ENCODE measurements around the gene PTOV1. TPM values are rescaled to one million over a fixed set of nuclear protein-coding genes. Genes with fewer than 3 reads are reported as not detected.

The PTOV1 gene
- total RNA-seq, 1 donor from 2014 or later, result 231 TPM

DNA sequence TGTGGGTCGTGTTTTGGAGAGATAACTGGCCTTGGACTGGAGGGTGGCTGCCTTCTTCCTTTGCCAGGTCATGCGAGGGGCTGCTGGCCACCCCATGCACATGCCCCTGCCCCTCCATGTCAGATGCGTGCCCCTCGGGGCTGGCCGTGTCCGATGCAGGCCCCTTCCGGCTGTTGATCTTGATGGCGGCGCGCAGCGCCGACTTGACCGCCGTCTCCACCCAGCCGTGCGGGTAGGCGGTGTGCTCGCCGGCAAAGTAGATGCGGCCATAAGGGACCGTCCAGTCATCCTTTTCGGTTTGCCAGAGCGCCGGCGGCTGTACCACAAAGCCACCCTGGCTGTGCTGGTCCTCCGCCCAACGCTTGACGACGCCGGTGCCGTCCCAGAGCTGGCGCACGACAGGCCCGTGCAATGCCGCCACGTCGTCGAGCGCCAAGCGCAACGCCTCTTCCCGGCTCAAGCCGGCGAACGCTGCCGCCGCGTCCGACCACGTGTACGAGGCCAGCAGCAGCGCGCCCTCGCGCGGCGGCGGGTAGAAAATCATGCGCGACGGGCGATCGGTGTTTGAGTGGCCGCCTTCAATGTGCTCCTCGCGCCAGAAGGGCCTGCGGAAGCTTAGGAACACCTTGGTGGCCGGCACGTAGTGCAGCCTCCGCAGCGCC, 38.9 kb downstream of the PTOV1 start:
- TF ChIP-seq, protein P1, sequence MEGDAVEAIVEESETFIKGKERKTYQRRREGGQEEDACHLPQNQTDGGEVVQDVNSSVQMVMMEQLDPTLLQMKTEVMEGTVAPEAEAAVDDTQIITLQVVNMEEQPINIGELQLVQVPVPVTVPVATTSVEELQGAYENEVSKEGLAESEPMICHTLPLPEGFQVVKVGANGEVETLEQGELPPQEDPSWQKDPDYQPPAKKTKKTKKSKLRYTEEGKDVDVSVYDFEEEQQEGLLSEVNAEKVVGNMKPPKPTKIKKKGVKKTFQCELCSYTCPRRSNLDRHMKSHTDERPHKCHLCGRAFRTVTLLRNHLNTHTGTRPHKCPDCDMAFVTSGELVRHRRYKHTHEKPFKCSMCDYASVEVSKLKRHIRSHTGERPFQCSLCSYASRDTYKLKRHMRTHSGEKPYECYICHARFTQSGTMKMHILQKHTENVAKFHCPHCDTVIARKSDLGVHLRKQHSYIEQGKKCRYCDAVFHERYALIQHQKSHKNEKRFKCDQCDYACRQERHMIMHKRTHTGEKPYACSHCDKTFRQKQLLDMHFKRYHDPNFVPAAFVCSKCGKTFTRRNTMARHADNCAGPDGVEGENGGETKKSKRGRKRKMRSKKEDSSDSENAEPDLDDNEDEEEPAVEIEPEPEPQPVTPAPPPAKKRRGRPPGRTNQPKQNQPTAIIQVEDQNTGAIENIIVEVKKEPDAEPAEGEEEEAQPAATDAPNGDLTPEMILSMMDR (IDR thresholded peaks at IDR 0.05; ENCODE audit: unreplicated experiment), result peak; percentile 82
- Mint-ChIP-seq H3K4me1 (ENCODE audit: unreplicated experiment) (no peaks in the 10 kb centered on the region), H3K36me3 (ENCODE audit: low read depth, unreplicated experiment) (peaks cover 15% of the 10 kb centered on the region), H3K9me3 (ENCODE audit: unreplicated experiment) (no peaks in the 10 kb centered on the region), H3K4me3 (ENCODE audit: unreplicated experiment) (no peak overlapping the region), H3K27me3 (ENCODE audit: unreplicated experiment) (peaks cover 23% of the 10 kb centered on the region), H3K27ac (ENCODE audit: unreplicated experiment) (no peak overlapping the region)
- DNase-seq (ENCODE audit: low spot score), result peak; percentile 78

DNA sequence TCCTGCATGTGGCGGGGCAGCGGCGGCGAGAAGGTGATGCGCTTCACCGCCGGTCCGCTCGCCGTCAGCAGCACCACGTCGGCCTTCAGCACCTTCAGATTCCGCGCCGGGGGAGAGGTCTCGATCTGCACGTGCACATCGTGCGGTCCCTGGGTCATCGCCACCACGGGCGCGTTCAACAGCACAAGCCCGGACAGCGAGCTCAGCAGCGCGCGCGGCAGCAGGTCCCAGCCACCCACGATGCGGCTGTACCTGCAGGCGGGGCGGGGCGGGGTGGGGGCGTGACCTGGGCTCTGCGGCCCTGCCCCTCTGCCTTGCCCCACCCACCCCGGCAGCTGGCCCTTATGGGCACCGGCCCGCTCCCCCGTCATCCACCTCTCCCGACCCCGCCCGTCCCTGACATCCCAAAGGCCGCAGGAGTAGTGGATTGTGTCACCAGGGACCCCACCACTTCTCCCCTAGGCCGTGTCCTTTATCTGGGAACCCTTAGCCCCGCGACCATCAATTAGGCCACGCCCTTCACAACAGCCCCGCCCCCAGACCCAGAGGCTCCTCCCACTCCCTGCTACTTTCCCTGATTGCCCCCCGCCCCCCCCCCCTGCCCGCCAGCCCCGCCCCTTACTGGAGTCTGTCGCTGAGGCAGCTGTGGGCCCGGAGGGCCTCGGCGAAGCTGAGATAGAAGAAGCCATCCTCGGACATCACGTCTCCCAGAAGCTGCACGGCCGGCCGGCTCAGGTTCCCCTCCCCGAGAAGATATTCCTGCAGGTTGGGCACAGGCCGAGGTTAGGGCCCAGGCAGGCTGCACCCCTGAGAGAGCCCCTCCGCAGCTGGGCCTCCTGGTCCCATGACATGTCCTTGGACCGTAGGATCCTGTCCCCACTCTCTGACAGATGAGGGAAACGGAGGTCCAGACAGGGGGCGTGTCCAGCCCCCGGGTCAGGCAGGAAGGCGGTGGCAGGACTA, 39.7 kb downstream of the PTOV1 start:
- no peak overlapping the region for H3K4me3 Mint-ChIP-seq (ENCODE audit: unreplicated experiment)
- peaks cover 13% of the 10 kb centered on the region for H3K36me3 Mint-ChIP-seq (ENCODE audit: low read depth, unreplicated experiment)
- peaks cover 23% of the 10 kb centered on the region for H3K27me3 Mint-ChIP-seq (ENCODE audit: unreplicated experiment)
- TF ChIP-seq, protein P1 (IDR thresholded peaks at IDR 0.05; ENCODE audit: unreplicated experiment), result peak; percentile 27
- DNase-seq (ENCODE audit: low spot score), result no peak
- no peaks in the 10 kb centered on the region for H3K4me1 Mint-ChIP-seq (ENCODE audit: unreplicated experiment)
- H3K9me3 Mint-ChIP-seq (ENCODE audit: unreplicated experiment), result no peaks in the 10 kb centered on the region
- H3K27ac Mint-ChIP-seq (ENCODE audit: unreplicated experiment), result no peak overlapping the region

DNA sequence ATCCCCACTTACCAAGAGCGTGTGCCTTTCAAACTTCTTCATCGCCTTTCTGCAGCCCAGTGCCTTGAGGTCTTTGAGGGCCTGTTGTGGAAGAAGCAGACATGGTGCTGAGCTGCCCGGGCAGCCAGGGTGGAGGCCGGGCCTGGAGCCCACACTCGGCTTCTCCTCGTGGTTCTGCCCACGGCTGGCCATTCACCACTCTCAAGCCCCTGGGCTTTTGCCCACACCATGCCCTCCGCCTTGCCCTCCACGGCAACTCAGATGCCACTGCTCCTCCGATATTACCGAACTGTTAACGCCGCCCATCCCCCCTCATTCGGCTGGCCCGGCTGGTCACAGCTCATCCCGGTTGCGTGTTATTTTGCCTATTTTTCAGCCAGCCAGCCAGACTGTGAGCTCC, 40.4 kb downstream of the PTOV1 start:
- Mint-ChIP-seq H3K27me3 (ENCODE audit: unreplicated experiment) (peaks cover 23% of the 10 kb centered on the region), H3K9me3 (ENCODE audit: unreplicated experiment) (no peaks in the 10 kb centered on the region), H3K36me3 (ENCODE audit: low read depth, unreplicated experiment) (peaks cover 13% of the 10 kb centered on the region), H3K4me3 (ENCODE audit: unreplicated experiment) (no peak overlapping the region), H3K4me1 (ENCODE audit: unreplicated experiment) (peaks cover 2% of the 10 kb centered on the region), H3K27ac (ENCODE audit: unreplicated experiment) (no peak overlapping the region)
- DNase-seq (ENCODE audit: low spot score), result no peak
- TF ChIP-seq, protein P1 (IDR thresholded peaks at IDR 0.05; ENCODE audit: unreplicated experiment), result no peak

DNA sequence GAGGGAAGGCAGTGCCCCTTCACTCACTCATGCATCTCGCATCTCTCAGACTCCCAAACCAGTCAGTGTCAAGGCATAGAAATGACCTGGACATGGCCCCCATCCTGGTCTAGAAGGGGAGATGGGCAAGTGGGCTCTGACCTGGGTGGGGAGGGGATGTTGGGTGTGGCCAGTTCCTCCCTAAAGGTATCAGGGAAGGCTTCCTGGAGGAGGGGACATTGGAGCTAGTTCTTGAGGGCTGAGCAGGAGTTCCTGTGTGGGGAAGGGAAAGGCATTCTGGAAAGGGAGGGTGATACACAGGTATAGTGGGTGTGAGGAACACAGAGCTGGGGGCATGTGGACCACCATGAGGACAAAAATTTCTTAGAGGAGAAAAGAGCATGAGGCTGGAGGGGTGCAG, 41.8 kb downstream of the PTOV1 start:
- Mint-ChIP-seq H3K27me3 (ENCODE audit: unreplicated experiment) (peaks cover 20% of the 10 kb centered on the region), H3K9me3 (ENCODE audit: unreplicated experiment) (no peaks in the 10 kb centered on the region), H3K4me3 (ENCODE audit: unreplicated experiment) (no peak overlapping the region), H3K36me3 (ENCODE audit: low read depth, unreplicated experiment) (peaks cover 11% of the 10 kb centered on the region), H3K27ac (ENCODE audit: unreplicated experiment) (peak overlapping the region; percentile 80), H3K4me1 (ENCODE audit: unreplicated experiment) (peaks cover 16% of the 10 kb centered on the region)
- TF ChIP-seq, protein P1 (IDR thresholded peaks at IDR 0.05; ENCODE audit: unreplicated experiment), result no peak
- no peak for DNase-seq (ENCODE audit: low spot score)

Data from endothelial cell (in vitro differentiated cells).